ENCODE results near the gene DMP1.
"Not testable (repeated sequence)": the region's sequence is repeated elsewhere in the genome, so short reads cannot be mapped to it uniquely, and the experiment has no call there.

The DMP1 gene

GRCh38 chr4:87690947-87691346, 40.9 kb downstream of the DMP1 start:
- H3K36me3 ChIP-seq (ENCODE audit: control insufficient read depth in 2 of 2, insufficient read depth in 1 of 2, low read length in 2 of 2); H3K27ac ChIP-seq (ENCODE audit: extremely low read depth, low read depth, low read length); CTCF ChIA-PET; H3K4me3 ChIP-seq (ENCODE audit: low read depth, low read length); H3K4me1 ChIP-seq (ENCODE audit: control insufficient read depth, insufficient read depth, low read length); H3K9me3 ChIP-seq (ENCODE audit: control insufficient read depth, insufficient read depth, low read depth, low read length); POLR2A ChIA-PET: not testable (repeated sequence)
- TF ChIP-seq ZNF707 (tag by site-specific recombination; IDR thresholded peaks at IDR 0.05) = peak; percentile 72; the same call in 1 of the 2 replicates

- H3K36me3 ChIP-seq (ENCODE audit: control insufficient read depth in 2 of 2, insufficient read depth in 1 of 2, low read length in 2 of 2); H3K4me1 ChIP-seq (ENCODE audit: control insufficient read depth, insufficient read depth, low read length); H3K27ac ChIP-seq (ENCODE audit: extremely low read depth, low read depth, low read length); H3K9me3 ChIP-seq (ENCODE audit: control insufficient read depth, insufficient read depth, low read depth, low read length); CTCF ChIA-PET; POLR2A ChIA-PET; H3K4me3 ChIP-seq (ENCODE audit: low read depth, low read length): not testable (repeated sequence)
- TF ChIP-seq TRIM28 (IDR thresholded peaks at IDR 0.05; ENCODE audit: borderline replicate concordance, low read length) (peak; percentile 65; the same call in 1 of the 2 replicates), ZNF585B (tag by site-specific recombination; IDR thresholded peaks at IDR 0.05) (peak; percentile 92), SETDB1 (IDR thresholded peaks at IDR 0.05; ENCODE audit: insufficient read length, low read length) (peak; percentile 73)
Observed at GRCh38 chr4:87692060-87692459, 42.0 kb downstream of the DMP1 start.

GRCh38 chr4:87697272-87697671, 47.2 kb downstream of the DMP1 start:
- Histone ChIP-seq H3K9me3 (ENCODE audit: control insufficient read depth, insufficient read depth, low read depth, low read length) (no peaks in the 10 kb centered on the region), H3K4me1 (ENCODE audit: control insufficient read depth, insufficient read depth, low read length) (no peaks in the 10 kb centered on the region), H3K27ac (ENCODE audit: extremely low read depth, low read depth, low read length) (no peak overlapping the region), H3K36me3 (ENCODE audit: control insufficient read depth in 2 of 2, insufficient read depth in 1 of 2, low read length in 2 of 2) (no peaks in the 10 kb centered on the region), H3K4me3 (ENCODE audit: low read depth, low read length) (no peak overlapping the region)
- CTCF ChIA-PET = interaction anchor here (0.5 kb wide), 1 partner anchor 287 kb away, joined by 3 read pairs; no protein-coding TSS in a partner anchor
- POLR2A ChIA-PET = no interaction called here
- TF ChIP-seq SETDB1 (IDR thresholded peaks at IDR 0.05; ENCODE audit: insufficient read length, low read length) = peak; percentile 35
- TF ChIP-seq ZIC2 (tag by site-specific recombination; IDR thresholded peaks at IDR 0.05) = no peak

GRCh38 chr4:87697945-87698344, 47.9 kb downstream of the DMP1 start:
- Histone ChIP-seq H3K36me3 (ENCODE audit: control insufficient read depth in 2 of 2, insufficient read depth in 1 of 2, low read length in 2 of 2) (no peaks in the 10 kb centered on the region), H3K27ac (ENCODE audit: extremely low read depth, low read depth, low read length) (no peak overlapping the region), H3K4me1 (ENCODE audit: control insufficient read depth, insufficient read depth, low read length) (no peaks in the 10 kb centered on the region), H3K4me3 (ENCODE audit: low read depth, low read length) (no peak overlapping the region), H3K9me3 (ENCODE audit: control insufficient read depth, insufficient read depth, low read depth, low read length) (no peaks in the 10 kb centered on the region)
- no peak for TF ChIP-seq ZNF544 (tag by site-specific recombination; IDR thresholded peaks at IDR 0.05)
- no peak for TF ChIP-seq ZNF366 (tag by site-specific recombination; conservative IDR thresholded peaks at IDR 0.05)
- no peak for TF ChIP-seq ZNF670 (tag by site-specific recombination; IDR thresholded peaks at IDR 0.05; ENCODE audit: low read depth)
- no peak for TF ChIP-seq ZNF692 (tag by site-specific recombination; IDR thresholded peaks at IDR 0.05)
- no peak for TF ChIP-seq ZNF423 (tag by site-specific recombination; IDR thresholded peaks at IDR 0.05)
- TF ChIP-seq HOXD13 (CRISPR knock-in tag; IDR thresholded peaks at IDR 0.05; ENCODE audit: borderline replicate concordance) = no peak
- TF ChIP-seq ZBTB26 (tag by site-specific recombination; optimal IDR thresholded peaks at IDR 0.05) = no peak
- no peak for TF ChIP-seq ZNF580 (tag by site-specific recombination; IDR thresholded peaks at IDR 0.05)
- ChIA-PET POLR2A (no interaction called here), CTCF (interaction anchor here (0.5 kb wide), 1 partner anchor 286 kb away, joined by 3 read pairs; no protein-coding TSS in a partner anchor)
